ENCODE results near the gene LAMA4.
"Not testable (repeated sequence)": the region's sequence is repeated elsewhere in the genome, so short reads cannot be mapped to it uniquely, and the experiment has no call there.

Gene LAMA4

DNA sequence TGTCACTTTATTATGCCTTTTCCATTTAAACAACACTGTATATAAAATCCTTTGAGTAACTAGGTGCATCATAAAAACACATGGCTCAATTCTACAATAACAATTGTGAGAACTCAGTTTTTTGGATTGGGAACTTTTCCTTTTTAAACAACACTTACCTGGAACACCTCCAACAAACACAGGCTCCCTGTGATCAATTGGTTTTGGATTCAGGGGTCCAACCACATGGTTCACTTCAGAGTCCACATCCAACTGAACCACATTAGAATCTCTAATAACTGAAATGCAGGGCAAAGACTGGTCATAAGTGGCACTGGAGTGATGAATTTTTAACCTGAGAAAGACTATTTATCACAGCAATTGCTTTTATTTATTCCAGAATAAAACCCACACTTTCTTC is 140.4 kb downstream of the LAMA4 start:
- Mint-ChIP-seq H3K4me1 (ENCODE audit: low read depth in 2 of 2) (no peaks in the 10 kb centered on the region), H3K4me3 (no peak overlapping the region), H3K9me3 (no peaks in the 10 kb centered on the region), H3K27ac (no peak overlapping the region), H3K27me3 (peaks cover 30 to 32% of the 10 kb centered on the region in 2 donors), H3K36me3 (ENCODE audit: insufficient read depth) (no peaks in the 10 kb centered on the region)
- DNase-seq (no peak), ATAC-seq (replicated peaks) (no peak)

DNA sequence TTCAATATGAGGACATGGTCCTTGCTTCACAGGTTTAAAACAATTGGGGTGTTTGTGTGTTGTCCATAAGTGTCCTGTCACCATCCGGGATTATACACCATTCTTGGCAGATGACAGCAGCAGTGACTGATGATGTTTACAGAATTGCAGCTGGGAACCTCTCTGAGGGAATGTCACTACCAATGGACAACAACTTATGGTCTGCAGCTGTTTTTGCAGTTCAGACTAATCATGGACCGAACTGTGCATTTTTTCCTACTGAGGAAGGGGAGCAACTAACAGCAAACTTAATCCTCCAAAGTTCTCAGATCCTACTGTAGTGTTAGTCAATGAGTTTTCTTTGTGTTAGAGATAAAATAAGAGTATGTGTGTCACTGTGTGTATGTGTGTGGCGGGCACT is 140.9 kb downstream of the LAMA4 start:
- Mint-ChIP-seq H3K27ac (no peak overlapping the region), H3K27me3 (peaks cover 30 to 32% of the 10 kb centered on the region in 2 donors), H3K4me1 (ENCODE audit: low read depth in 2 of 2) (no peaks in the 10 kb centered on the region), H3K4me3 (no peak overlapping the region), H3K9me3 (no peaks in the 10 kb centered on the region), H3K36me3 (ENCODE audit: insufficient read depth) (no peaks in the 10 kb centered on the region)
- ATAC-seq (replicated peaks) (no peak), DNase-seq (no peak)

DNA sequence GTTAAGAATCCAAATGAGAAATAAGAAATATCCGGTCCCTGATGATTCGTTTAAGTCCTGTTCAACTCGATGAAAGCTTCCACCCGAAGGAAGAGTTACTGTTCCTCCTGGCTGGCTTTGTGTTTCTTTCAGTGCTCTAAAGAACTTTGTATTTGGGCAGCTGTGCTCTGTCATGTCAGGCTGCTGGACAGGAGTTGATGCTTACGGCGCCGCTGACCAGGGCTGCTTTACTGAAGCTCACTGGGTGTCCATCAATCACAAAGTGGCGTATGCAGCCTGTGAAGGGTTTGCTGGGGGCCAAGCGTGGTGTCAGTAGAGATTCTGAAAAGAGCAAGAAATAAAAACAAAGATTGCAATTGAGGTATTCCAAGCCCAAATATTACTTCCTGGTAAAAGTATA is 145.1 kb downstream of the LAMA4 start:
- no peaks in the 10 kb centered on the region for H3K9me3 Mint-ChIP-seq
- H3K27ac Mint-ChIP-seq: no peak overlapping the region
- H3K27me3 Mint-ChIP-seq: peaks cover 16 to 21% of the 10 kb centered on the region in 2 donors
- H3K4me3 Mint-ChIP-seq: no peak overlapping the region
- DNase-seq (no peak), ATAC-seq (replicated peaks) (no peak)
- H3K4me1 Mint-ChIP-seq (ENCODE audit: low read depth in 2 of 2): no peaks in the 10 kb centered on the region
- no peaks in the 10 kb centered on the region for H3K36me3 Mint-ChIP-seq (ENCODE audit: insufficient read depth)

DNA sequence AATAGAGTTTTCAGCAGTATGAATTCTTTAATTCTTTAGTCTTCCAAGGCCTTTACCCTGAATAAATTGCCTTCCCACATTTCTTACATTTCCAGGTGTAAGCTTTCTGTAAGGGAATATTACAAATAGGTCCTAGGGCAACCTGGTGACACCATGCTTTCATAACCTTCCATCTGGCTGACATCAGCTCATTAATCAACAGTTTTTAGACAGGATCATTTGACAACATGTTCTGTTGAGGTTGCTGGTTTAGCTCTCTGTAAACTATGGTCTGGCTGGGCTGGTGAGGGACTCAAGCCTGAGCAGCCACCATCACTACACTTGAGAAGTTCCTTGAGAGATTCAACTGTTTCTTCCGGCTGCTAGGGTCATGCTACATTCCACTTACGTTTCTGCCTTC is 147.8 kb downstream of the LAMA4 start:
- no peaks in the 10 kb centered on the region for H3K9me3 Mint-ChIP-seq
- no peak for DNase-seq
- ATAC-seq (replicated peaks): no peak
- no peak overlapping the region for H3K4me3 Mint-ChIP-seq
- H3K4me1 Mint-ChIP-seq (ENCODE audit: low read depth in 2 of 2): no peaks in the 10 kb centered on the region
- no peak overlapping the region for H3K27ac Mint-ChIP-seq
- H3K27me3 Mint-ChIP-seq: peaks cover 8 to 9% of the 10 kb centered on the region in 2 donors
- H3K36me3 Mint-ChIP-seq (ENCODE audit: insufficient read depth): no peaks in the 10 kb centered on the region

DNA sequence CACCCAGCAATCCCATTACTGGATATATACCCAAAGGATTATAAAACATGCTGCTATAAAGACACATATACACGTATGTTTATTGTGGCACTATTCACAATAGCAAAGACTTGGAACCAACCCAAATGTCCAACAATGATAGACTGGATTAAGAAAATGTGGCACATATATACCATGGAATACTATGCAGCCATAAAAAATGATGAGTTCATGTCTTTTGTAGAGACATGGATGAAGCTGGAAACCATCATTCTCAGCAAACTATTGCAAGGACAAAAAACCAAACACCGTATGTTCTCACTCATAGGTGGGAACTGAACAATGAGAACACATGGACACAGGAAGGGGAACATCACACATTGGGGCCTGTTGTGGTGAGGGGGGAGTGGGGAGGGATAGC is 148.3 kb downstream of the LAMA4 start:
- DNase-seq; H3K9me3 Mint-ChIP-seq; ATAC-seq (replicated peaks): not testable (repeated sequence)

DNA sequence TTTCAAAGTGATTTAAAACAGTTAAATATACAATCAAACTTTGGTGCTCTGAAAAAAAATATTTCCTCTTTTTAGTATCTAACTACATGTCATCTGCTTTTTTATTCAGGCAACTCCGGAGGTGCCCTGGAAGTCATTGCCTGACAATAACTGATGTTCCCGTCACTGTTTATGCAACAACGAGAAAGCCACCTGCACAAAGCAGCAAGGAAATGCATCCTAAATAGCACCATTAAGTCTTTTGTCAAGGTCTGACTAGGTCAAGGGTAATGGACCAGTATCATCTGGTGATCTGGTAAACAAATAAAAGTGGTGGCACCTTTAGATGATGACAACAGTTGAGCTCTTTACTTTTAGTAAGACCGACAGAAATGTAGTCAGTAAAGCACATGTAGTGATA is 153.8 kb downstream of the LAMA4 start:
- Mint-ChIP-seq H3K36me3 (ENCODE audit: insufficient read depth) (no peaks in the 10 kb centered on the region), H3K4me3 (no peak overlapping the region), H3K27ac (no peak overlapping the region)

More for the DNA sequence above, 148.3 kb downstream of the LAMA4 start:
- not testable (repeated sequence) for H3K27me3 Mint-ChIP-seq; H3K4me3 Mint-ChIP-seq; H3K4me1 Mint-ChIP-seq (ENCODE audit: low read depth in 2 of 2); H3K27ac Mint-ChIP-seq; H3K36me3 Mint-ChIP-seq (ENCODE audit: insufficient read depth)

DNA sequence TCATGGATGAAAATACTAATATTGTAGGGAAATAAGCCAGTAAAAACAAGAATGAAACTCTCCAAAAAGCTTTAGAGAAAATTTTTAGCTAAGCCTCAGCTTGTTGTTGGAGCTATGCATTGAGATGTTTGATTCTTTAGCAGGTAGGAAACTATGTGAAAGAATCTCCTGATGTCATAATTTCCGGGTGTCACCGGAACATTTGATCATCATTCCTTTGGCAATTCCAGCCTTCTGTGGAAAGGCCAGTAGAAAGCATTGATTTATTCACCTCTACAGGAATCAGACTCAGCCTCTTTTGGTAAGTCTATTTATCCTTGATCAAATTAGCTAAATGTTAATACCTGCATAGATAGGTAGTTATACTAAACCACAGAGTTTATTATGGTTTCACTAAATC is 157.5 kb downstream of the LAMA4 start:
- Mint-ChIP-seq H3K36me3 (ENCODE audit: insufficient read depth) (no peaks in the 10 kb centered on the region), H3K4me3 (no peak overlapping the region), H3K9me3 (no peaks in the 10 kb centered on the region), H3K4me1 (ENCODE audit: low read depth in 2 of 2) (no peaks in the 10 kb centered on the region), H3K27ac (no peak overlapping the region), H3K27me3 (peaks cover 5 to 22% of the 10 kb centered on the region in 2 donors)
- no peak for DNase-seq
- no peak for ATAC-seq (replicated peaks)

More for the DNA sequence above, 153.8 kb downstream of the LAMA4 start:
- no peaks in the 10 kb centered on the region for H3K4me1 Mint-ChIP-seq (ENCODE audit: low read depth in 2 of 2)
- DNase-seq: no peak
- peaks cover 0 to 12% of the 10 kb centered on the region in 2 donors for H3K27me3 Mint-ChIP-seq
- no peaks in the 10 kb centered on the region for H3K9me3 Mint-ChIP-seq
- ATAC-seq (replicated peaks): no peak

DNA sequence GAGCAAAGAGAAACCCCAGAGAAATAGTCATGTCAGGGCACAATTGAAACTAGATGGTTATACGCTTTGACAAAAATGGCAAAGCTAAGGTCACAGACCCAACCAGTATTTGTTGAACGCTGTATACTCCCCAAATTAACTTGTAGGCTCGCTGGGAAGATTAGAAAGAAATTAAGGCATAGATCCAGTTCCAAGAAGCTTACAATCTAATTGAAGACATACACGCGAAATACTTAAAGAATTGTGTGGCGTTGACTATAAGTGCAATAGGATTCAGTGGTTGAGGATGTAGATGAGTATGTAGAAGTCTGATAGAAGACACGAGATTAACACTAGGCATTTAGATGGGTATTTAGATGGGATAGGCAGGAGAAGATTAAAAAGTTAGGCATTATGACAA is 166.5 kb downstream of the LAMA4 start:
- DNase-seq (peak in 1 of 3 experiments; percentile 2), ATAC-seq (replicated peaks) (no peak)
- no peak overlapping the region for H3K4me3 Mint-ChIP-seq
- no peaks in the 10 kb centered on the region for H3K9me3 Mint-ChIP-seq
- no peak overlapping the region for H3K27ac Mint-ChIP-seq
- H3K4me1 Mint-ChIP-seq (ENCODE audit: low read depth in 2 of 2): peaks cover 0 to 8% of the 10 kb centered on the region in 2 donors
- H3K27me3 Mint-ChIP-seq: peaks cover 19 to 39% of the 10 kb centered on the region in 2 donors
- H3K36me3 Mint-ChIP-seq (ENCODE audit: insufficient read depth): peaks cover 17% of the 10 kb centered on the region

DNA sequence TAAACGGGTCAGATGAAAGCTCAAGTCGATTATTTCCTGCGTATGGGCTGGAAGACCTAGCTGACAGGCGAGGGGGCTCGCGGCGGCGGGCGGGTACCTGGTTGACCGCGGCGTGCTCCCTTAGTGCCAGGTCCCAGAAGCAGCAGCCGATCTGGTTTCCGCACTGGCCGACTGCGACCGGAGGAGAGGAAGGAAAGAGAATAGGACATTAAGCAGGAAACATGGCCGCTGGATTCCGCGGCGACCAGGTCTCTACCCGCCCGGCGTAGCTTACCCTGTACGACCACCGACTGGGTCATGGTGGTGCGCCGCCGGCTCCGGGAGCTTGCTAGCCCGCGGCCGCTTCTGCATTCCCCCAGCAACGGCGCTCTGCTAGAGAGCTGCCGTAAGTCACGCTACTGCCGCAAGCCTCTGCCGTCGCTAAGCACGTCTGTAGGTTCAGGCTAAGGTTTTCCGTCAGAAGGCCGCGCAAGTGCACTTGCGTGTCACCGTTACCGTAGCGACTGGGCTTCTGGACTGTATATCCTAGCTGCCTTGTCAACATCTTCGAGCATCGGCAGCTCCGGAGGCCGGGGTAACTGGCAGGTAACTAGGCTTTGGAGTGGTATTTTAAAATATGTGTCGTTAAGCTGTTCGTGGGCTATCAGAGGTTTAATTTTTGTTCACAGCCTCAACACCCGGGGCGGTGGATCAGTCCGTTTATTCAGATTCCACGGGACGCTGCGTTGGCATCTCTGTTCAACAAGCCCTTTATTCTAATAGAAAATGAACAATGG is 167.0 kb downstream of the LAMA4 start, which contains the start of the genes FAM229B and TUBE1:
TSS of gene FAM229B (plus strand) at position 456 of the 776 bp plus-strand sequence. CDS start 11,693 bp downstream, outside the sequence.
TSS of gene TUBE1 (minus strand) at position 347 of the 776 bp plus-strand sequence. CDS start at position 299, 48 bp downstream.
- no peak within 1 kb of the TSS for H3K4me3 Mint-ChIP-seq
- H3K27me3 Mint-ChIP-seq: peaks cover 17 to 36% of the 10 kb centered on the region in 2 donors
- no peaks in the 10 kb centered on the region for H3K9me3 Mint-ChIP-seq
- DNase-seq (peak; percentile 84 to 89 (median 84)), ATAC-seq (replicated peaks) (peak; percentile 93)
- peaks cover 0 to 8% of the 10 kb centered on the region in 2 donors for H3K4me1 Mint-ChIP-seq (ENCODE audit: low read depth in 2 of 2)
- H3K27ac Mint-ChIP-seq: no peak within 1 kb of the TSS
- H3K36me3 Mint-ChIP-seq (ENCODE audit: insufficient read depth): peaks cover 17% of the 10 kb centered on the region

DNA sequence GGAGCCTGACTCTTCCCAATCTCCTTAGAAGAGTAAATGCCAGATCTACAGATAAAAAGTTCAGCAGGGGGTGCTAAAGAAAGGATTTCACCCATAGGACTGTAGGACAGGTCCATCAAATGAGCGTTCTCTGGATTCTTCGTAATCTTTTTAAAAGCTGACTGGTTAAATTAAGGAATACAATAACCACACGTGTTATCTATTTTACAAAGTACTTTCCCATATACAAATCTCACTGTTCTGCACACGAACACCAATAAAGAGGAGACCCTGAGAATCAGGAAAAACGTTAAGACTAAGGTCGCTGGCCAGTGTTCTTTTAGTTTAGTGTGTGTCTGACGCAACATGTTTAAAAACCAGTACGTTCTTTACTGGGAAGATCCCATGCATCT is 167.6 kb downstream of the LAMA4 start:
- DNase-seq: no peak
- Mint-ChIP-seq H3K36me3 (ENCODE audit: insufficient read depth) (peaks cover 17% of the 10 kb centered on the region), H3K9me3 (no peaks in the 10 kb centered on the region), H3K27ac (no peak overlapping the region), H3K4me3 (no peak overlapping the region), H3K27me3 (peaks cover 12 to 30% of the 10 kb centered on the region in 2 donors), H3K4me1 (ENCODE audit: low read depth in 2 of 2) (peaks cover 0 to 8% of the 10 kb centered on the region in 2 donors)
- ATAC-seq (replicated peaks): no peak

DNA sequence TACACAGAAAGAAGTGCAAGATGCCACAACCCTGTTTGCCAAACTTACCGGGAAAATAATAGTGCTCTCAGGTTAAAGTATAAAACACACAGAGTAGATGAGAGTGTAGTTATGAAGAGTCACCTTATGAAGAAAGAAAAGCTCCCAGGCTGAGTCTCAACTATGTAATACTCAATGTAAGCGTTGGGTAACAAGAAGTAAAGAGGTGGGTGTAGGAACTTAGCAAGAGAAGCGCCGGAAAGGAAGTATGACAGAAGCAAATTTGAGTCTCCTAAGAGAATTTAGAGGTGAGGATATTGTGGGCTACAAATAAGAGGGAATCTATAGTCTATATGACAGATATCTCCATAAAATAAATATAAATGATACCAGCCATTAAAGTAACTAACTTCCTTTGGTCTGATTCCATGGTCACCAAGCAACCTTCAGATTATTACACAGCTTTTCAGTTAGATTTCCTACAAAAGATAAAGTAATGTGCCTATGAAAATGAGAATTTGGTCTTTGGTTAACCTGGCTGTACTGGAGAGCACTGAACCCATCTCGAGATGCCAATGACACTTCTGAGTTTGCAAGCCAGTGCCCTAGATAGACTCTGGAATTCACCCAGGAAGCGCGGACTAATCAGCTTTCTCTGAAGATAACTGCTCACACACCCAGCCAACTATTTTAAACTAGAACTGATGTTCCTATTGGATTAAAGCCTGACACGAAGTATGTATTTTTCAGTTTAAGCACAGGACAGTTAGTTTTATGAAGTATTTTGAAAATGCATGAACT is 168.9 kb downstream of the LAMA4 start:
- Mint-ChIP-seq H3K9me3 (no peaks in the 10 kb centered on the region), H3K4me1 (ENCODE audit: low read depth in 2 of 2) (peaks cover 0 to 8% of the 10 kb centered on the region in 2 donors), H3K36me3 (ENCODE audit: insufficient read depth) (peaks cover 13% of the 10 kb centered on the region), H3K27ac (no peak overlapping the region), H3K27me3 (peaks cover under 1 to 19% of the 10 kb centered on the region in 2 donors), H3K4me3 (no peak overlapping the region)
- DNase-seq: no peak
- ATAC-seq (replicated peaks): no peak

DNA sequence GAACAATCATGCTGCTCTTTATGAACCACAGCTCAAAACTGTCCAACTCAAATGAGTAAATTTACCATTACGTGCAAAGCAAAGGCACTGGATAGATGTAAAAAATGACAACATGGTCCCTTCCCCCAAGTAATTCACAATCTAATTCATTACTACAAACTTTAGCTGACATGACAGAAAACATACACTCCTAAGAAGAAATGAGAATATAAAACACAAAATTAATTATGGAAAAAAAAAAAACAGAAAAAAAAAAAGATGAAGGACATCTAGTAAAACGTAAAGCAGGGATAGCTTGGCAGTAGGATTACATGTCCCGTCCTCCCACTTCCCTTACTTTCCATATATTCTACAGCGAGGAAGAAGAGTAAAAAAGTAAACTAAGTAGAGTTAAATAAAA is 172.8 kb downstream of the LAMA4 start:
- H3K36me3 Mint-ChIP-seq (ENCODE audit: insufficient read depth): peaks cover 29% of the 10 kb centered on the region
- no peak for ATAC-seq (replicated peaks)
- peaks cover 0 to 4% of the 10 kb centered on the region in 2 donors for H3K4me1 Mint-ChIP-seq (ENCODE audit: low read depth in 2 of 2)
- H3K27ac Mint-ChIP-seq: no peak overlapping the region
- no peaks in the 10 kb centered on the region for H3K27me3 Mint-ChIP-seq
- no peaks in the 10 kb centered on the region for H3K9me3 Mint-ChIP-seq
- H3K4me3 Mint-ChIP-seq: no peak overlapping the region
- DNase-seq: no peak

DNA sequence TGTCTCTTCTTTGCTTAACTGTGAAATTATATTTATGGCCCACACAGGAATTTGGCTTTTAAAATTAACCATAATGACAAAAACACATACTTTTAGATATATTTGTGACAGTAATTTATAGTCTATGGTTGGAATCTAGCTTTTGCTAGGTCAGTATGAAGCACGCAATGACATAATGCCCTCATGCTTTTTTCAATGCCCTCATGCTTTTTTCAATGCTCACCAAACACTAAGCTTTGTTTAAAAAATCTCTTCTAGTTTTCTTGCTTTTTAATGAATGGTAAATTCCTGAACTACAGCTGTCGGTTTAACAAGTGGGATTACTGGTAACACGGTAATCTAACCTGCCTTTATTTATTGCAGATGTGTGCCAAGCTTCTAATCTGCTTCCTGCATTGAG is 187.8 kb downstream of the LAMA4 start:
- DNase-seq: no peak
- no peaks in the 10 kb centered on the region for H3K27me3 Mint-ChIP-seq
- no peak overlapping the region for H3K4me3 Mint-ChIP-seq
- no peaks in the 10 kb centered on the region for H3K9me3 Mint-ChIP-seq
- no peaks in the 10 kb centered on the region for H3K4me1 Mint-ChIP-seq (ENCODE audit: low read depth in 2 of 2)
- no peak overlapping the region for H3K27ac Mint-ChIP-seq
- ATAC-seq (replicated peaks): no peak
- peaks cover 17% of the 10 kb centered on the region for H3K36me3 Mint-ChIP-seq (ENCODE audit: insufficient read depth)
